GM23338 (cell line): ENCODE results near the gene ZDHHC8. TPM values are rescaled to one million over a fixed set of nuclear protein-coding genes. Genes with fewer than 3 reads are reported as not detected.

Source experiments
- ATAC-seq: fragments of 200-7000 bp; cut with Tn5 transposase; 3 replicates; pipeline ENCODE4 v1.9.1; 2020
- DNase-seq: peaks from one replicate; pipeline ENCODE4 v3.0.0-alpha.2; 2015; ENCODE audit warnings: low spot score
- H2AFZ ChIP-seq: fragments of 200-600 bp; sonication (generic); 2 replicates; pipeline ENCODE4 v1.8.0; 2016; ENCODE audit warnings: antibody characterized with exemption, mild to moderate bottlenecking, moderate library complexity
- H3F3A ChIP-seq: fragments of 200-600 bp; sonication (generic); replicated peaks from 2 replicates; pipeline ENCODE4 v1.8.0; 2017; ENCODE audit warnings: antibody characterized with exemption, mixed run types, low read depth
- H3K27ac ChIP-seq: fragments of 200-600 bp; sonication (generic); 2 replicates; pipeline ENCODE4 v1.6.1; 2016; ENCODE audit warnings: low read depth
- H3K27me3 ChIP-seq: fragments of 200-600 bp; sonication (generic); 2 replicates; pipeline ENCODE4 v1.8.0; 2016; ENCODE audit warnings: mild to moderate bottlenecking, mixed run types, moderate library complexity; ENCODE audit not compliant: insufficient read depth
- H3K36me3 ChIP-seq: fragments of 200-600 bp; sonication (generic); 2 replicates; pipeline ENCODE4 v1.8.0; 2016; ENCODE audit warnings: mild to moderate bottlenecking; ENCODE audit not compliant: insufficient read depth
- H3K4me1 ChIP-seq: fragments of 200-600 bp; sonication (generic); 2 replicates; pipeline ENCODE4 v1.8.0; 2016; ENCODE audit warnings: mild to moderate bottlenecking, moderate library complexity; ENCODE audit not compliant: insufficient read depth
- H3K4me2 ChIP-seq: fragments of 200-600 bp; sonication (generic); 2 replicates; pipeline ENCODE4 v1.7.1; 2017; ENCODE audit warnings: mixed run types
- H3K4me3 ChIP-seq: fragments of 200-600 bp; sonication (generic); 2 replicates; pipeline ENCODE4 v1.6.1; 2016; ENCODE audit warnings: mixed run types
- H3K79me2 ChIP-seq: fragments of 200-600 bp; sonication (generic); replicated peaks from 2 replicates; pipeline ENCODE4 v1.8.0; 2017; ENCODE audit warnings: mild to moderate bottlenecking; ENCODE audit not compliant: insufficient read depth
- H3K9me2 ChIP-seq: fragments of 200-600 bp; sonication (generic); 2 replicates; pipeline ENCODE4 v1.8.0; 2017; ENCODE audit not compliant: insufficient read depth
- H4K20me1 ChIP-seq: fragments of 200-600 bp; sonication (generic); replicated peaks from 2 replicates; pipeline ENCODE4 v1.8.0; 2017; ENCODE audit warnings: mild to moderate bottlenecking; ENCODE audit not compliant: insufficient read depth
- H3K27ac Mint-ChIP-seq: 2 replicates; pipeline ENCODE4 v1.8.0; 2020; ENCODE audit warnings: inconsistent platforms, mild to moderate bottlenecking, moderate library complexity, mixed read lengths
- H3K27me3 Mint-ChIP-seq: 3 replicates; pipeline ENCODE4 v1.8.0; 2022; ENCODE audit warnings: low read depth, mild to moderate bottlenecking, moderate library complexity, mixed read lengths, inconsistent platforms; ENCODE audit not compliant: insufficient read depth, poor library complexity
- H3K36me3 Mint-ChIP-seq: 3 replicates; pipeline ENCODE4 v1.8.0; 2021; ENCODE audit warnings: low read depth, mild to moderate bottlenecking, inconsistent platforms, moderate library complexity, mixed read lengths
- H3K4me1 Mint-ChIP-seq: 3 replicates; pipeline ENCODE4 v1.8.0; 2020; ENCODE audit warnings: mild to moderate bottlenecking, inconsistent platforms, mixed read lengths
- H3K4me3 Mint-ChIP-seq: 3 replicates; pipeline ENCODE4 v1.8.0; 2021; ENCODE audit warnings: moderate library complexity, mild to moderate bottlenecking, inconsistent platforms, mixed read lengths
- H3K9me3 Mint-ChIP-seq: 3 replicates; pipeline ENCODE4 v1.8.0; 2020; ENCODE audit warnings: moderate library complexity, mild to moderate bottlenecking, inconsistent platforms, mixed read lengths
- CREB1 ChIP-seq: fragments of 250-450 bp; sonication (Bioruptor Pico); IDR thresholded peaks from 2 replicates; pipeline ENCODE4 v1.5.0; 2020; ENCODE audit warnings: low read depth, mild to moderate bottlenecking, moderate library complexity
- EZH2 ChIP-seq: fragments of 200-600 bp; sonication (generic); IDR thresholded peaks from one replicate; pipeline ENCODE4 v1.8.0; 2017; ENCODE audit warnings: antibody characterized with exemption, mild to moderate bottlenecking, low read depth; ENCODE audit not compliant: unreplicated experiment
- EZH2phosphoT487 ChIP-seq: fragments of 200-600 bp; sonication (generic); IDR thresholded peaks from one replicate; pipeline ENCODE4 v1.8.1; 2018; ENCODE audit warnings: antibody characterized with exemption; ENCODE audit not compliant: unreplicated experiment
- JUNB ChIP-seq: IDR thresholded peaks from one replicate; pipeline ENCODE4 v1.6.1; 2016; ENCODE audit warnings: antibody characterized with exemption; ENCODE audit not compliant: unreplicated experiment
- NANOG ChIP-seq: IDR thresholded peaks from 2 replicates; pipeline ENCODE4 v1.6.1; 2016; ENCODE audit warnings: antibody characterized with exemption, borderline replicate concordance
- POLR2AphosphoS5 ChIP-seq: IDR thresholded peaks from 2 replicates; pipeline ENCODE4 v1.6.1; 2016; ENCODE audit warnings: antibody characterized with exemption, low read depth
- STAT1 ChIP-seq: IDR thresholded peaks from one replicate; pipeline ENCODE4 v1.6.1; 2016; ENCODE audit warnings: antibody characterized with exemption; ENCODE audit not compliant: unreplicated experiment
- ZNF114 ChIP-seq: fragments of 250-450 bp; sonication (Bioruptor Pico); IDR thresholded peaks from 2 replicates; pipeline ENCODE4 v1.5.0; 2020; ENCODE audit warnings: mild to moderate bottlenecking, moderate library complexity
- ZNF331 ChIP-seq: fragments of 250-450 bp; sonication (Bioruptor Pico); IDR thresholded peaks from 2 replicates; pipeline ENCODE4 v1.5.0; 2020; ENCODE audit warnings: low read depth, mild to moderate bottlenecking, moderate library complexity
- polyA plus RNA-seq: library from polyadenylated mRNA; unstranded; fragments of >200 nt; fragmentation: Nextera tagmentation; extraction: Ambion mirVana; gene quantifications from 2 replicates; pipeline ENCODE4 v1.2.1, GENCODE V29; 2016
- total RNA-seq: library from RNA; depleted of rRNA; stranded (reverse); fragments of >200 nt; shearing (Covaris generic); gene quantifications from 2 replicates; pipeline ENCODE4 v1.2.3, GENCODE V29; 2014
- TF ChIP-seq, protein P1 (sequence below): fragments of 250-450 bp; sonication (Bioruptor Pico); IDR thresholded peaks from 2 replicates; pipeline ENCODE4 v1.5.0; 2020; ENCODE audit warnings: mild to moderate bottlenecking, moderate library complexity
- TF ChIP-seq, protein P2 (sequence below): IDR thresholded peaks from one replicate; pipeline ENCODE4 v1.6.1; 2018; ENCODE audit warnings: antibody characterized with exemption; ENCODE audit not compliant: unreplicated experiment
- TF ChIP-seq, protein P3 (sequence below), 2 experiments: fragments of 200-600 bp in 1 of 2; sonication (generic) in 1 of 2; conservative IDR thresholded peaks; 2 replicates each; pipeline versions ENCODE4 v1.5.1 to v1.6.1; 2016 to 2017; ENCODE audit warnings: antibody characterized with exemption in 2 of 2, low read depth in 2 of 2, mild to moderate bottlenecking in 2 of 2, moderate library complexity in 1 of 2
- TF ChIP-seq, protein P4 (sequence below): IDR thresholded peaks from 2 replicates; pipeline ENCODE4 v1.6.1; 2016; ENCODE audit warnings: antibody characterized with exemption

ZDHHC8 gene
- total and polyA plus RNA-seq, 2 experiments from 2014 or later = 13.7 to 47.6 TPM

DNA sequence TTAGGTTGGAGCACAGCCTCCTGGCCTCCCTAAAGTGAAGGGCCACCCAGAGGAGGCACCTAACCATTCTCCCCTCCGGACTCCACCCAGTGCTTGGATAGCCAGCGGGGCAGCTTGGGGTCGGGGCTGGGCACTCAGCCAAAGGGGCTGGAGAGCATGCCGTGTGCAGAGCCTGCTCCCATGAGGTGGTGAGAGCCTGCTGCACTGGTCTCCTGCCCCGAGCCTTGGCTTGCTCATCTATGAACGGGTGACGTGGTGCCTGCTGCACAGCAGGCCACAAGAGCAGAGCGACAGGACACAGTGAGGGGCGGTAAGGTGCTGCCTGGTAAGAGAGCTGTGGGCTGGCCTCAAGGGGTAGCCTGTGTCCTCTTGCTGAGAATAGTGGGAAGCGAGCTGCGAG, 33.3 kb downstream of the ZDHHC8 start:
- no peak overlapping the region for H3K27ac Mint-ChIP-seq
- H3F3A ChIP-seq = no peaks in the 10 kb centered on the region
- no peak overlapping the region for H3K4me3 Mint-ChIP-seq
- H3K4me3 ChIP-seq = no peak overlapping the region
- DNase-seq (no peak), ATAC-seq (no peak)
- no peaks in the 10 kb centered on the region for H3K9me2 ChIP-seq
- H3K27me3 ChIP-seq = no peaks in the 10 kb centered on the region
- H3K27me3 Mint-ChIP-seq = peaks cover 5% of the 10 kb centered on the region
- no peak overlapping the region for H3K27ac ChIP-seq
- TF ChIP-seq EZH2phosphoT487 (no peak), ZNF331 (no peak), NANOG (no peak), JUNB (no peak), EZH2 (no peak), STAT1 (no peak), POLR2AphosphoS5 (no peak), CREB1 (CRISPR knock-in tag) (no peak), ZNF114 (CRISPR knock-in tag) (no peak)
- TF ChIP-seq, protein P1, sequence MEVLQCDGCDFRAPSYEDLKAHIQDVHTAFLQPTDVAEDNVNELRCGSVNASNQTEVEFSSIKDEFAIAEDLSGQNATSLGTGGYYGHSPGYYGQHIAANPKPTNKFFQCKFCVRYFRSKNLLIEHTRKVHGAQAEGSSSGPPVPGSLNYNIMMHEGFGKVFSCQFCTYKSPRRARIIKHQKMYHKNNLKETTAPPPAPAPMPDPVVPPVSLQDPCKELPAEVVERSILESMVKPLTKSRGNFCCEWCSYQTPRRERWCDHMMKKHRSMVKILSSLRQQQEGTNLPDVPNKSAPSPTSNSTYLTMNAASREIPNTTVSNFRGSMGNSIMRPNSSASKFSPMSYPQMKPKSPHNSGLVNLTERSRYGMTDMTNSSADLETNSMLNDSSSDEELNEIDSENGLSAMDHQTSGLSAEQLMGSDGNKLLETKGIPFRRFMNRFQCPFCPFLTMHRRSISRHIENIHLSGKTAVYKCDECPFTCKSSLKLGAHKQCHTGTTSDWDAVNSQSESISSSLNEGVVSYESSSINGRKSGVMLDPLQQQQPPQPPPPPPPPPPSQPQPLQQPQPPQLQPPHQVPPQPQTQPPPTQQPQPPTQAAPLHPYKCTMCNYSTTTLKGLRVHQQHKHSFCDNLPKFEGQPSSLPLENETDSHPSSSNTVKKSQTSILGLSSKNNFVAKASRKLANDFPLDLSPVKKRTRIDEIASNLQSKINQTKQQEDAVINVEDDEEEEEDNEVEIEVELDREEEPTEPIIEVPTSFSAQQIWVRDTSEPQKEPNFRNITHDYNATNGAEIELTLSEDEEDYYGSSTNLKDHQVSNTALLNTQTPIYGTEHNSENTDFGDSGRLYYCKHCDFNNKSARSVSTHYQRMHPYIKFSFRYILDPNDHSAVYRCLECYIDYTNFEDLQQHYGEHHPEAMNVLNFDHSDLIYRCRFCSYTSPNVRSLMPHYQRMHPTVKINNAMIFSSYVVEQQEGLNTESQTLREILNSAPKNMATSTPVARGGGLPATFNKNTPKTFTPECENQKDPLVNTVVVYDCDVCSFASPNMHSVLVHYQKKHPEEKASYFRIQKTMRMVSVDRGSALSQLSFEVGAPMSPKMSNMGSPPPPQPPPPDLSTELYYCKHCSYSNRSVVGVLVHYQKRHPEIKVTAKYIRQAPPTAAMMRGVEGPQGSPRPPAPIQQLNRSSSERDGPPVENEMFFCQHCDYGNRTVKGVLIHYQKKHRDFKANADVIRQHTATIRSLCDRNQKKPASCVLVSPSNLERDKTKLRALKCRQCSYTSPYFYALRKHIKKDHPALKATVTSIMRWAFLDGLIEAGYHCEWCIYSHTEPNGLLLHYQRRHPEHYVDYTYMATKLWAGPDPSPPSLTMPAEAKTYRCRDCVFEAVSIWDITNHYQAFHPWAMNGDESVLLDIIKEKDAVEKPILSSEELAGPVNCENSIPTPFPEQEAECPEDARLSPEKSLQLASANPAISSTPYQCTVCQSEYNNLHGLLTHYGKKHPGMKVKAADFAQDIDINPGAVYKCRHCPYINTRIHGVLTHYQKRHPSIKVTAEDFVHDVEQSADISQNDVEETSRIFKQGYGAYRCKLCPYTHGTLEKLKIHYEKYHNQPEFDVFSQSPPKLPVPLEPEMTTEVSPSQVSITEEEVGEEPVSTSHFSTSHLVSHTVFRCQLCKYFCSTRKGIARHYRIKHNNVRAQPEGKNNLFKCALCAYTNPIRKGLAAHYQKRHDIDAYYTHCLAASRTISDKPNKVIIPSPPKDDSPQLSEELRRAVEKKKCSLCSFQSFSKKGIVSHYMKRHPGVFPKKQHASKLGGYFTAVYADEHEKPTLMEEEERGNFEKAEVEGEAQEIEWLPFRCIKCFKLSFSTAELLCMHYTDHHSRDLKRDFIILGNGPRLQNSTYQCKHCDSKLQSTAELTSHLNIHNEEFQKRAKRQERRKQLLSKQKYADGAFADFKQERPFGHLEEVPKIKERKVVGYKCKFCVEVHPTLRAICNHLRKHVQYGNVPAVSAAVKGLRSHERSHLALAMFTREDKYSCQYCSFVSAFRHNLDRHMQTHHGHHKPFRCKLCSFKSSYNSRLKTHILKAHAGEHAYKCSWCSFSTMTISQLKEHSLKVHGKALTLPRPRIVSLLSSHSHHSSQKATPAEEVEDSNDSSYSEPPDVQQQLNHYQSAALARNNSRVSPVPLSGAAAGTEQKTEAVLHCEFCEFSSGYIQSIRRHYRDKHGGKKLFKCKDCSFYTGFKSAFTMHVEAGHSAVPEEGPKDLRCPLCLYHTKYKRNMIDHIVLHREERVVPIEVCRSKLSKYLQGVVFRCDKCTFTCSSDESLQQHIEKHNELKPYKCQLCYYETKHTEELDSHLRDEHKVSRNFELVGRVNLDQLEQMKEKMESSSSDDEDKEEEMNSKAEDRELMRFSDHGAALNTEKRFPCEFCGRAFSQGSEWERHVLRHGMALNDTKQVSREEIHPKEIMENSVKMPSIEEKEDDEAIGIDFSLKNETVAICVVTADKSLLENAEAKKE = no peak
- TF ChIP-seq, protein P2, sequence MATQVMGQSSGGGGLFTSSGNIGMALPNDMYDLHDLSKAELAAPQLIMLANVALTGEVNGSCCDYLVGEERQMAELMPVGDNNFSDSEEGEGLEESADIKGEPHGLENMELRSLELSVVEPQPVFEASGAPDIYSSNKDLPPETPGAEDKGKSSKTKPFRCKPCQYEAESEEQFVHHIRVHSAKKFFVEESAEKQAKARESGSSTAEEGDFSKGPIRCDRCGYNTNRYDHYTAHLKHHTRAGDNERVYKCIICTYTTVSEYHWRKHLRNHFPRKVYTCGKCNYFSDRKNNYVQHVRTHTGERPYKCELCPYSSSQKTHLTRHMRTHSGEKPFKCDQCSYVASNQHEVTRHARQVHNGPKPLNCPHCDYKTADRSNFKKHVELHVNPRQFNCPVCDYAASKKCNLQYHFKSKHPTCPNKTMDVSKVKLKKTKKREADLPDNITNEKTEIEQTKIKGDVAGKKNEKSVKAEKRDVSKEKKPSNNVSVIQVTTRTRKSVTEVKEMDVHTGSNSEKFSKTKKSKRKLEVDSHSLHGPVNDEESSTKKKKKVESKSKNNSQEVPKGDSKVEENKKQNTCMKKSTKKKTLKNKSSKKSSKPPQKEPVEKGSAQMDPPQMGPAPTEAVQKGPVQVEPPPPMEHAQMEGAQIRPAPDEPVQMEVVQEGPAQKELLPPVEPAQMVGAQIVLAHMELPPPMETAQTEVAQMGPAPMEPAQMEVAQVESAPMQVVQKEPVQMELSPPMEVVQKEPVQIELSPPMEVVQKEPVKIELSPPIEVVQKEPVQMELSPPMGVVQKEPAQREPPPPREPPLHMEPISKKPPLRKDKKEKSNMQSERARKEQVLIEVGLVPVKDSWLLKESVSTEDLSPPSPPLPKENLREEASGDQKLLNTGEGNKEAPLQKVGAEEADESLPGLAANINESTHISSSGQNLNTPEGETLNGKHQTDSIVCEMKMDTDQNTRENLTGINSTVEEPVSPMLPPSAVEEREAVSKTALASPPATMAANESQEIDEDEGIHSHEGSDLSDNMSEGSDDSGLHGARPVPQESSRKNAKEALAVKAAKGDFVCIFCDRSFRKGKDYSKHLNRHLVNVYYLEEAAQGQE = no peak
- TF ChIP-seq, protein P3, sequence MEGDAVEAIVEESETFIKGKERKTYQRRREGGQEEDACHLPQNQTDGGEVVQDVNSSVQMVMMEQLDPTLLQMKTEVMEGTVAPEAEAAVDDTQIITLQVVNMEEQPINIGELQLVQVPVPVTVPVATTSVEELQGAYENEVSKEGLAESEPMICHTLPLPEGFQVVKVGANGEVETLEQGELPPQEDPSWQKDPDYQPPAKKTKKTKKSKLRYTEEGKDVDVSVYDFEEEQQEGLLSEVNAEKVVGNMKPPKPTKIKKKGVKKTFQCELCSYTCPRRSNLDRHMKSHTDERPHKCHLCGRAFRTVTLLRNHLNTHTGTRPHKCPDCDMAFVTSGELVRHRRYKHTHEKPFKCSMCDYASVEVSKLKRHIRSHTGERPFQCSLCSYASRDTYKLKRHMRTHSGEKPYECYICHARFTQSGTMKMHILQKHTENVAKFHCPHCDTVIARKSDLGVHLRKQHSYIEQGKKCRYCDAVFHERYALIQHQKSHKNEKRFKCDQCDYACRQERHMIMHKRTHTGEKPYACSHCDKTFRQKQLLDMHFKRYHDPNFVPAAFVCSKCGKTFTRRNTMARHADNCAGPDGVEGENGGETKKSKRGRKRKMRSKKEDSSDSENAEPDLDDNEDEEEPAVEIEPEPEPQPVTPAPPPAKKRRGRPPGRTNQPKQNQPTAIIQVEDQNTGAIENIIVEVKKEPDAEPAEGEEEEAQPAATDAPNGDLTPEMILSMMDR (conservative IDR thresholded peaks at IDR 0.05; ENCODE audit: low read depth in 2 of 2) = no peak
- TF ChIP-seq, protein P4, sequence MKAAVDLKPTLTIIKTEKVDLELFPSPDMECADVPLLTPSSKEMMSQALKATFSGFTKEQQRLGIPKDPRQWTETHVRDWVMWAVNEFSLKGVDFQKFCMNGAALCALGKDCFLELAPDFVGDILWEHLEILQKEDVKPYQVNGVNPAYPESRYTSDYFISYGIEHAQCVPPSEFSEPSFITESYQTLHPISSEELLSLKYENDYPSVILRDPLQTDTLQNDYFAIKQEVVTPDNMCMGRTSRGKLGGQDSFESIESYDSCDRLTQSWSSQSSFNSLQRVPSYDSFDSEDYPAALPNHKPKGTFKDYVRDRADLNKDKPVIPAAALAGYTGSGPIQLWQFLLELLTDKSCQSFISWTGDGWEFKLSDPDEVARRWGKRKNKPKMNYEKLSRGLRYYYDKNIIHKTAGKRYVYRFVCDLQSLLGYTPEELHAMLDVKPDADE = no peak
- H2AFZ ChIP-seq = no peak overlapping the region
- peaks cover 4% of the 10 kb centered on the region for H3K9me3 Mint-ChIP-seq
- no peaks in the 10 kb centered on the region for H3K4me1 ChIP-seq
- H3K4me2 ChIP-seq = no peak overlapping the region
- no peaks in the 10 kb centered on the region for H4K20me1 ChIP-seq
- no peaks in the 10 kb centered on the region for H3K4me1 Mint-ChIP-seq
- H3K36me3 Mint-ChIP-seq = peaks cover 3% of the 10 kb centered on the region; the same call in 1 of the 3 replicates
- no peaks in the 10 kb centered on the region for H3K79me2 ChIP-seq
- H3K36me3 ChIP-seq = no peaks in the 10 kb centered on the region
